H9 (cell line): ENCODE data around the gene CES2. TPM values are rescaled to one million over a fixed set of nuclear protein-coding genes. Genes with fewer than 3 reads are reported as not detected.

Source experiments
- DNase-seq: peaks from one replicate; pipeline ENCODE4 v3.0.0-alpha.2; 2017
- H2AFZ ChIP-seq: one replicate; pipeline ENCODE4 v1.6.1; 2013; ENCODE audit warnings: mild to moderate bottlenecking, low read length, control low read depth, moderate library complexity
- H2AK5ac ChIP-seq: 2 replicates; pipeline ENCODE4 v1.6.1; 2013; ENCODE audit warnings: low read length, control low read depth, mixed read lengths; ENCODE audit not compliant: insufficient read length
- H2BK120ac ChIP-seq: one replicate; pipeline ENCODE4 v1.6.1; 2013; ENCODE audit warnings: low read depth, mild to moderate bottlenecking, low read length, control low read depth, inconsistent platforms; ENCODE audit not compliant: poor library complexity, severe bottlenecking
- H2BK12ac ChIP-seq: 2 replicates; pipeline ENCODE4 v1.6.1; 2013; ENCODE audit warnings: low read length, control low read depth, mixed read lengths, low read depth; ENCODE audit not compliant: insufficient read length
- H2BK15ac ChIP-seq: 2 replicates; pipeline ENCODE4 v1.6.1; 2013; ENCODE audit warnings: low read depth, low read length, control low read depth
- H2BK20ac ChIP-seq: one replicate; pipeline ENCODE4 v1.6.1; 2013; ENCODE audit warnings: low read depth, mild to moderate bottlenecking, low read length, control low read depth, inconsistent platforms; ENCODE audit not compliant: poor library complexity, severe bottlenecking
- H2BK5ac ChIP-seq: 2 replicates; pipeline ENCODE4 v1.6.1; 2013; ENCODE audit warnings: low read length, control low read depth, mixed read lengths; ENCODE audit not compliant: insufficient read length
- H3K14ac ChIP-seq: 2 replicates; pipeline ENCODE4 v1.6.1; 2013; ENCODE audit warnings: low read length, control low read depth; ENCODE audit not compliant: insufficient read depth
- H3K18ac ChIP-seq: 2 replicates; pipeline ENCODE4 v1.6.1; 2013; ENCODE audit warnings: low read depth, mild to moderate bottlenecking, mixed read lengths, low read length, control low read depth; ENCODE audit not compliant: insufficient read length
- H3K23ac ChIP-seq: 2 replicates; pipeline ENCODE4 v1.6.1; 2013; ENCODE audit warnings: low read length, control low read depth, mixed read lengths, low read depth; ENCODE audit not compliant: insufficient read length
- H3K23me2 ChIP-seq: 2 replicates; pipeline ENCODE4 v1.6.1; 2013; ENCODE audit warnings: low read depth, mild to moderate bottlenecking, mixed read lengths, low read length, control low read depth; ENCODE audit not compliant: insufficient read length, poor library complexity, severe bottlenecking
- H3K27ac ChIP-seq: 2 replicates; pipeline ENCODE4 v1.5.1; 2013; ENCODE audit warnings: low read length, control low read depth, mixed read lengths, low read depth; ENCODE audit not compliant: insufficient read length
- H3K27me3 ChIP-seq: 2 replicates; pipeline ENCODE4 v1.6.1; 2013; ENCODE audit warnings: low read length, control low read depth, inconsistent platforms; ENCODE audit not compliant: insufficient read depth
- H3K4ac ChIP-seq: 2 replicates; pipeline ENCODE4 v1.6.1; 2013; ENCODE audit warnings: low read depth, mild to moderate bottlenecking, control low read depth, inconsistent platforms, low read length, moderate library complexity
- H3K4me1 ChIP-seq: 2 replicates; pipeline ENCODE4 v1.6.1; 2013; ENCODE audit warnings: low read length, control low read depth, inconsistent platforms; ENCODE audit not compliant: insufficient read depth
- H3K4me2 ChIP-seq: 2 replicates; pipeline ENCODE4 v1.6.1; 2013; ENCODE audit warnings: low read length, control low read depth, mixed read lengths; ENCODE audit not compliant: insufficient read length, insufficient read depth
- H3K56ac ChIP-seq: 2 replicates; pipeline ENCODE4 v1.6.1; 2013; ENCODE audit warnings: low read depth, mild to moderate bottlenecking, mixed read lengths, low read length, control low read depth; ENCODE audit not compliant: insufficient read length
- H3K79me1 ChIP-seq: 2 replicates; pipeline ENCODE4 v1.6.1; 2013; ENCODE audit warnings: low read depth, mild to moderate bottlenecking, moderate library complexity, low read length, control low read depth, inconsistent platforms; ENCODE audit not compliant: insufficient read depth, poor library complexity, severe bottlenecking
- H3K79me2 ChIP-seq: 2 replicates; pipeline ENCODE4 v1.6.1; 2013; ENCODE audit warnings: low read length, control low read depth, inconsistent platforms; ENCODE audit not compliant: insufficient read depth
- H3K9ac ChIP-seq: 2 replicates; pipeline ENCODE4 v1.6.1; 2013; ENCODE audit warnings: low read length, control low read depth, mixed read lengths; ENCODE audit not compliant: insufficient read length; ENCODE audit errors: extremely low read depth
- H3K9me3 ChIP-seq: one replicate; pipeline ENCODE4 v1.6.1; 2013; ENCODE audit warnings: low read depth, low read length, inconsistent platforms; ENCODE audit not compliant: control insufficient read depth
- H3T11ph ChIP-seq: one replicate; pipeline ENCODE4 v1.6.1; 2013; ENCODE audit warnings: mild to moderate bottlenecking, low read length, control low read depth, inconsistent platforms
- H4K20me1 ChIP-seq: one replicate; pipeline ENCODE4 v1.6.1; 2013; ENCODE audit not compliant: control insufficient read depth, insufficient read length, insufficient read depth
- H4K5ac ChIP-seq: 2 replicates; pipeline ENCODE4 v1.6.1; 2013; ENCODE audit warnings: low read depth, mild to moderate bottlenecking, mixed read lengths, low read length, control low read depth; ENCODE audit not compliant: insufficient read length
- H4K8ac ChIP-seq: replicated peaks from 2 replicates; pipeline ENCODE4 v1.6.1; 2013; ENCODE audit warnings: low read length, control low read depth, mixed read lengths, low read depth; ENCODE audit not compliant: insufficient read length
- H4K91ac ChIP-seq: 2 replicates; pipeline ENCODE4 v1.6.1; 2013; ENCODE audit warnings: low read depth, mild to moderate bottlenecking, moderate library complexity, mixed read lengths, low read length, control low read depth; ENCODE audit not compliant: insufficient read length
- H3K27ac Mint-ChIP-seq, 3 experiments: 2 replicates in 2 of 3; 3 replicates in 1 of 3; pipeline ENCODE4 v1.8.0; 2020 to 2021; ENCODE audit warnings: mixed read lengths in 3 of 3, mild to moderate bottlenecking in 1 of 3, moderate library complexity in 1 of 3
- H3K27me3 Mint-ChIP-seq: 2 replicates; pipeline ENCODE4 v1.8.0; 2021; ENCODE audit warnings: low read depth, mild to moderate bottlenecking, moderate library complexity, mixed read lengths
- H3K36me3 Mint-ChIP-seq, 3 experiments: 2 replicates in 2 of 3; 3 replicates in 1 of 3; pipeline ENCODE4 v1.8.0; 2020 to 2021; ENCODE audit warnings: low read depth in 3 of 3, mixed read lengths in 3 of 3; ENCODE audit not compliant: insufficient read depth in 1 of 3
- H3K4me1 Mint-ChIP-seq, 2 experiments: 2 replicates each; pipeline ENCODE4 v1.8.0; 2020; ENCODE audit warnings: mixed read lengths in 2 of 2
- H3K4me3 Mint-ChIP-seq, 2 experiments: 2 replicates in 1 of 2; 3 replicates in 1 of 2; pipeline ENCODE4 v1.8.0; 2020 to 2021; ENCODE audit warnings: mild to moderate bottlenecking in 2 of 2, mixed read lengths in 2 of 2, moderate library complexity in 1 of 2
- H3K9me3 Mint-ChIP-seq, 2 experiments: 2 replicates in 1 of 2; 3 replicates in 1 of 2; pipeline ENCODE4 v1.8.0; 2020; ENCODE audit warnings: mild to moderate bottlenecking in 2 of 2, mixed read lengths in 2 of 2, moderate library complexity in 1 of 2
- CTCF ChIP-seq: fragments of 200-600 bp; sonication (generic); conservative IDR thresholded peaks from 3 replicates; pipeline ENCODE4 v1.8.0; 2021; ENCODE audit warnings: antibody characterized with exemption, mild to moderate bottlenecking
- WGBS: extraction: QIAGEN DNeasy Blood & Tissue Kit; methylation state at CpG from one replicate; pipeline ENCODE4 v1.1.7; 2013; ENCODE audit warnings: missing lambda C conversion rate, low lambda C conversion rate, mixed read lengths; ENCODE audit not compliant: insufficient read length; ENCODE audit errors: extremely low coverage; 5-methylcytosine and 5-hydroxymethylcytosine counted together
- total RNA-seq: library from RNA; stranded (reverse); gene quantifications from 2 replicates; pipeline ENCODE4 v1.2.1, GENCODE V29; 2021

CES2 gene
- total RNA-seq, 1 experiment from 2014 or later = 28.2 TPM

GRCh38 chr16:66952430-66953110 is 17.3 kb downstream of the CES2 start:
- Histone ChIP-seq H3K27ac (no peak overlapping the region), H4K8ac (no peak overlapping the region), H3K14ac (no peak overlapping the region), H3K4ac (no peak overlapping the region), H3K4me1 (no peaks in the 10 kb centered on the region), H3T11ph (no peak overlapping the region), H3K9me3 (no peaks in the 10 kb centered on the region), H2BK20ac (no peak overlapping the region), H2AK5ac (no peak overlapping the region), H3K9ac (no peak overlapping the region), H4K5ac (no peak overlapping the region), H4K20me1 (no peaks in the 10 kb centered on the region), H2BK15ac (no peak overlapping the region), H2BK12ac (no peak overlapping the region), H3K27me3 (peaks cover 14% of the 10 kb centered on the region; the same call in 1 of the 2 replicates), H2AFZ (no peak overlapping the region), H3K4me2 (no peak overlapping the region), H3K18ac (no peak overlapping the region), H2BK120ac (no peak overlapping the region), H3K23me2 (no peaks in the 10 kb centered on the region), H2BK5ac (no peak overlapping the region), H4K91ac (no peak overlapping the region), H3K79me2 (no peaks in the 10 kb centered on the region), H3K79me1 (no peaks in the 10 kb centered on the region), H3K56ac (no peak overlapping the region), H3K23ac (no peak overlapping the region)
- TF ChIP-seq CTCF = no peak
- H3K27ac Mint-ChIP-seq = no peak overlapping the region
- H3K4me3 Mint-ChIP-seq = no peak overlapping the region
- H3K36me3 Mint-ChIP-seq = peaks cover 0 to 8% (median 6%) of the 10 kb centered on the region in 3 experiments; a peak in 4 of 7 replicates
- no peak for DNase-seq
- no CpG with 5 or more reads among the region's 7 CpGs for WGBS
- H3K27me3 Mint-ChIP-seq = peaks cover 8% of the 10 kb centered on the region
- peaks cover 9 to 11% of the 10 kb centered on the region in 2 experiments for H3K4me1 Mint-ChIP-seq
- peaks cover 6 to 8% of the 10 kb centered on the region in 2 experiments; a peak in 3 of 5 replicates for H3K9me3 Mint-ChIP-seq
